ENCODE measurements around the gene EFCAB11. TPM values are rescaled to one million over a fixed set of nuclear protein-coding genes. Genes with fewer than 3 reads are reported as not detected.

EFCAB11 gene
- total and polyA plus RNA-seq, 2 of the 8 experiments (the other 6 are each of a cell fraction or from before 2014, with no cell fraction given): 6.8 to 12.8 TPM

- CTCF ChIA-PET (ENCODE audit: partially characterized antibody): interaction anchor here (1.0 to 1.7 kb wide), 2 partner anchors 136 to 201 kb away, joined by 3 read pairs; no protein-coding TSS in a partner anchor
- Histone ChIP-seq H4K91ac (replicated peaks; ENCODE audit: insufficient read length, low read length) (no peak overlapping the region), H3K23ac (ENCODE audit: insufficient read length) (no peak overlapping the region), H3K23me2 (ENCODE audit: low read depth, low read length) (no peaks in the 10 kb centered on the region; the same call in 1 of the 2 replicates), H2AK5ac (ENCODE audit: low read depth, low read length) (no peak overlapping the region), H4K20me1 (replicated peaks in 1 of 2; ENCODE audit: control insufficient read depth in 1 of 2, insufficient read depth in 2 of 2, low read length in 2 of 2) (no peaks in the 10 kb centered on the region), H3K4me3 (ENCODE audit: extremely low read depth in 1 of 4, insufficient read depth in 2 of 4, low read depth in 3 of 4, low read length in 4 of 4) (no peak overlapping the region), H2AFZ (ENCODE audit: low read length) (no peak overlapping the region), H2BK15ac (ENCODE audit: low read length) (no peak overlapping the region), H2BK120ac (replicated peaks; ENCODE audit: low read depth, low read length) (no peak overlapping the region), H2BK5ac (ENCODE audit: low read depth, low read length) (no peak overlapping the region), H2BK12ac (ENCODE audit: low read depth, low read length) (no peak overlapping the region), H3K36me3 (ENCODE audit: control insufficient read depth in 2 of 4, insufficient read depth in 4 of 4, low read length in 3 of 4) (no peaks in the 10 kb centered on the region), H3K27me3 (replicated peaks in 1 of 4; ENCODE audit: control insufficient read depth in 3 of 4, extremely low read depth in 1 of 4, insufficient read depth in 3 of 4, low read length in 3 of 4) (no peaks in the 10 kb centered on the region), H3K9me3 (ENCODE audit: insufficient read depth in 2 of 2, low read depth in 1 of 2, low read length in 1 of 2) (no peaks in the 10 kb centered on the region), H3K4ac (replicated peaks; ENCODE audit: insufficient read length, low read depth, low read length) (no peak overlapping the region), H3K9ac (replicated peaks in 1 of 4; ENCODE audit: extremely low read depth in 1 of 4, low read depth in 3 of 4, low read length in 3 of 4) (no peak overlapping the region), H3K4me1 (replicated peaks in 1 of 4; ENCODE audit: control insufficient read depth in 3 of 4, insufficient read depth in 4 of 4, low read length in 3 of 4) (peaks cover 3 to 12% (median 9%) of the 10 kb centered on the region in 4 experiments; a peak in 6 of 7 replicates), H3K79me1 (ENCODE audit: low read depth, low read length) (no peaks in the 10 kb centered on the region), H3K27ac (ENCODE audit: low read depth, low read length) (no peak overlapping the region), H3K79me2 (ENCODE audit: control insufficient read depth in 1 of 2, insufficient read depth in 2 of 2, low read length in 2 of 2) (no peaks in the 10 kb centered on the region), H4K5ac (ENCODE audit: insufficient read length, low read depth, low read length) (no peak overlapping the region), H3K56ac (replicated peaks; ENCODE audit: insufficient read length, low read depth, low read length) (no peak overlapping the region), H4K8ac (ENCODE audit: extremely low read depth, insufficient read depth, low read length) (no peak overlapping the region), H2BK20ac (ENCODE audit: low read length) (no peak overlapping the region), H3K14ac (ENCODE audit: insufficient read length) (no peak overlapping the region), H3K4me2 (ENCODE audit: insufficient read depth in 1 of 2, low read depth in 2 of 2, low read length in 2 of 2) (no peak overlapping the region), H3K18ac (ENCODE audit: extremely low read depth, low read length) (no peak overlapping the region)
- FAIRE-seq: no peak
- TF ChIP-seq HDAC6 (IDR thresholded peaks at IDR 0.05; ENCODE audit: low read depth, low read length) (no peak), SUZ12 (IDR thresholded peaks at IDR 0.05; ENCODE audit: low read length) (no peak), SIRT6 (IDR thresholded peaks at IDR 0.05; ENCODE audit: low read length) (no peak), KDM1A (IDR thresholded peaks at IDR 0.05; ENCODE audit: borderline replicate concordance, low read length) (no peak), SP4 (IDR thresholded peaks at IDR 0.05; ENCODE audit: low read length) (no peak), YY1 (IDR thresholded peaks at IDR 0.05; ENCODE audit: low read depth, low read length) (no peak), SRF (IDR thresholded peaks at IDR 0.05; ENCODE audit: low read depth, low read length) (no peak), ZNF274 (IDR thresholded peaks at IDR 0.05; ENCODE audit: borderline replicate concordance, extremely low read depth, low read length) (no peak), BCL11A (IDR thresholded peaks at IDR 0.05; ENCODE audit: low read depth in 2 of 2, low read length in 2 of 2) (no peak), CEBPB (IDR thresholded peaks at IDR 0.05; ENCODE audit: low read depth, low read length) (no peak), HDAC2 (IDR thresholded peaks at IDR 0.05; ENCODE audit: borderline replicate concordance in 1 of 2, low read depth in 2 of 2, low read length in 2 of 2) (no peak), RAD21 (IDR thresholded peaks at IDR 0.05 in 1 of 2, conservative IDR thresholded peaks at IDR 0.05 in 1 of 2; ENCODE audit: low read depth in 2 of 2, low read length in 2 of 2) (no peak), NRF1 (IDR thresholded peaks at IDR 0.05; ENCODE audit: low read depth, low read length) (no peak), TEAD4 (IDR thresholded peaks at IDR 0.05; ENCODE audit: low read depth, low read length) (no peak)
- POLR2A ChIA-PET (ENCODE audit: partially characterized antibody): interaction anchor here (0.6 to 0.7 kb wide), 3 partner anchors 137 to 621 kb away, joined by 3 read pairs; no protein-coding TSS in a partner anchor
- DNase-seq (ENCODE audit: low read depth in 1 of 2, low spot score in 2 of 2): no peak
- 91% methylated on average over 3 of the region's 3 CpGs; no CpG with 5 or more reads in 1 of the 2 experiments for WGBS, 2 experiments (ENCODE audit: extremely low coverage in 1 of 2, insufficient coverage in 1 of 2, insufficient read length in 1 of 2, insufficient replicate concordance in 2 of 2, low coverage in 1 of 2, low lambda C conversion rate in 2 of 2, missing lambda C conversion rate in 1 of 2)
Measured at GRCh38 chr14:89775946-89776345, 178.6 kb downstream of the EFCAB11 start.
